ENCODE measurements around the gene RIIAD1. TPM values are rescaled to one million over a fixed set of nuclear protein-coding genes. Genes with fewer than 3 reads are reported as not detected.
"Not testable (repeated sequence)": the region's sequence is repeated elsewhere in the genome, so short reads cannot be mapped to it uniquely, and the experiment has no call there.

The RIIAD1 gene
- polyA plus RNA-seq, result not detected

GRCh38 chr1:151720974-151721787, at the start of gene RIIAD1:
RIIAD1 (plus strand) TSS chr1:151721522; CDS start chr1:151721537, 15 bp downstream.
- Mint-ChIP-seq H3K36me3 (no peaks in the 10 kb centered on the region), H3K27me3 (ENCODE audit: low read depth in 3 of 3) (peaks cover 14 to 29% (median 15%) of the 10 kb centered on the region in 3 donors), H3K9me3 (peaks cover 0 to 2% (median 0%) of the 10 kb centered on the region in 6 donors), H3K4me1 (peaks cover 27 to 45% of the 10 kb centered on the region in 2 donors), H3K4me3 (peak within 1 kb of the TSS; percentile 73 to 88 (median 84)), H3K27ac (peak within 1 kb of the TSS; percentile 23 to 87 (median 74))
- peak; percentile 24 to 43 (median 40) for DNase-seq

- DNase-seq, result no peak
- H3K9me3 Mint-ChIP-seq, result no peaks in the 10 kb centered on the region
- H3K4me3 Mint-ChIP-seq, result no peak overlapping the region
- peaks cover 25 to 32% (median 31%) of the 10 kb centered on the region in 3 donors for H3K36me3 Mint-ChIP-seq
- no peak overlapping the region for H3K27ac Mint-ChIP-seq
- no peaks in the 10 kb centered on the region for H3K4me1 Mint-ChIP-seq
- no peaks in the 10 kb centered on the region for H3K27me3 Mint-ChIP-seq (ENCODE audit: low read depth in 3 of 3)
These were observed 47.9 kb upstream of the RIIAD1 start for GRCh38 chr1:151673407-151673806.

GRCh38 chr1:151680391-151680790, 40.9 kb upstream of the RIIAD1 start:
- no peak for DNase-seq
- no peak overlapping the region for H3K4me3 Mint-ChIP-seq
- no peaks in the 10 kb centered on the region for H3K27me3 Mint-ChIP-seq (ENCODE audit: low read depth in 3 of 3)
- peaks cover 12 to 26% (median 20%) of the 10 kb centered on the region in 3 donors for H3K36me3 Mint-ChIP-seq
- no peaks in the 10 kb centered on the region for H3K9me3 Mint-ChIP-seq
- H3K27ac Mint-ChIP-seq, result no peak overlapping the region
- H3K4me1 Mint-ChIP-seq, result no peaks in the 10 kb centered on the region

GRCh38 chr1:151680826-151681225, 40.5 kb upstream of the RIIAD1 start:
- Mint-ChIP-seq H3K4me3 (no peak overlapping the region), H3K27ac (no peak overlapping the region), H3K27me3 (ENCODE audit: low read depth in 3 of 3) (no peaks in the 10 kb centered on the region), H3K9me3 (no peaks in the 10 kb centered on the region), H3K36me3 (peaks cover 11 to 26% (median 23%) of the 10 kb centered on the region in 3 donors), H3K4me1 (no peaks in the 10 kb centered on the region)
- DNase-seq, result no peak

DNA sequence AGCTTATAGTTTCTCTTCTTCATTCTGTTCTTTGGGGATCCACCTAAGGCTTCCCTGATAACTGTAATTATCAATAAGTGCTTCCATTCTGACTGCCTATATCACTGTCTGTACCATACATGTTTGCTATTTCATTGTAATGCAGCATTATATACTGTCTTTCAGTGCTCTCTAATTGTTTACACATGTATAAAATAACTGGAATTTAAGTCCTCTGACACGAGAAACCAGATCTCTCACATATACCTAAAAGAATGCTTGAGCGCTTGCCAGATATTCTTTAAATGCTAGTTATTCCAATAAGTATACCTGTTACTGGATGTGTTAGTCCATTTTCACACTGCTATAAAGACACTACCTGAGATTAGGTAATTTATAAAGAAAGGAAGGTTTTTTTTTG, 39.4 kb upstream of the RIIAD1 start:
- Mint-ChIP-seq H3K4me1 (no peaks in the 10 kb centered on the region), H3K27me3 (ENCODE audit: low read depth in 3 of 3) (no peaks in the 10 kb centered on the region), H3K4me3 (no peak overlapping the region), H3K36me3 (peaks cover 14 to 26% (median 26%) of the 10 kb centered on the region in 3 donors), H3K9me3 (no peaks in the 10 kb centered on the region), H3K27ac (peak overlapping the region in 1 of 6 donors; percentile 51)
- no peak for DNase-seq

GRCh38 chr1:151682901-151683300, 38.4 kb upstream of the RIIAD1 start:
- not testable (repeated sequence) for H3K27ac Mint-ChIP-seq; DNase-seq; H3K9me3 Mint-ChIP-seq; H3K4me3 Mint-ChIP-seq; H3K4me1 Mint-ChIP-seq; H3K27me3 Mint-ChIP-seq (ENCODE audit: low read depth in 3 of 3)
- peaks cover 14 to 26% (median 25%) of the 10 kb centered on the region in 3 donors for H3K36me3 Mint-ChIP-seq

DNA sequence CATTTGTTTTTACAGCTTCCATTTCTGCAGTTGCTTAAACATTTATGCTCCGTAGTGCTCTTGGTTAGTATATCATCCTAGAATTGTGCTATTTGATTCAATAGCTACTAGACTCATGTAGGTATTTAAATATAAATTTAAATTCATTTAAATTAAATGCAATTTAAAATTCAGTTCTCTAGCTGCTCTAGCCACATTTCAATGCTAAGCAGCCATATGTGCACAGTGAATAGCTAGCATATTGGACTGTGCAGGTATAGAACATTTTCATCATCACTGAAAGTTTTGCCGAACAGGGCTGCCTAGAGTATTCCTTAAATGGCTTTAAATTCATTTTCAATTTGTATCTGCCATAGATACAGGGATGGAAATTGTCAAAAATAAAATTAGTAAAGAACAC, 37.2 kb upstream of the RIIAD1 start:
- no peak overlapping the region for H3K4me3 Mint-ChIP-seq
- peaks cover 14 to 23% (median 21%) of the 10 kb centered on the region in 3 donors for H3K36me3 Mint-ChIP-seq
- H3K27ac Mint-ChIP-seq, result no peak overlapping the region
- no peak for DNase-seq
- no peaks in the 10 kb centered on the region for H3K4me1 Mint-ChIP-seq
- H3K9me3 Mint-ChIP-seq, result no peaks in the 10 kb centered on the region
- H3K27me3 Mint-ChIP-seq (ENCODE audit: low read depth in 3 of 3), result no peaks in the 10 kb centered on the region

GRCh38 chr1:151686561-151686960, 34.8 kb upstream of the RIIAD1 start:
- Mint-ChIP-seq H3K36me3 (peaks cover 9 to 11% (median 11%) of the 10 kb centered on the region in 3 donors), H3K4me3 (no peak overlapping the region), H3K27ac (no peak overlapping the region), H3K9me3 (no peaks in the 10 kb centered on the region), H3K27me3 (ENCODE audit: low read depth in 3 of 3) (no peaks in the 10 kb centered on the region), H3K4me1 (no peaks in the 10 kb centered on the region)
- DNase-seq, result no peak

GRCh38 chr1:151689494-151689893, 31.8 kb upstream of the RIIAD1 start:
- Mint-ChIP-seq H3K9me3 (no peaks in the 10 kb centered on the region), H3K4me3 (no peak overlapping the region), H3K27ac (no peak overlapping the region), H3K4me1 (no peaks in the 10 kb centered on the region), H3K36me3 (peaks cover 19 to 27% (median 24%) of the 10 kb centered on the region in 3 donors), H3K27me3 (ENCODE audit: low read depth in 3 of 3) (no peaks in the 10 kb centered on the region)
- no peak for DNase-seq

DNA sequence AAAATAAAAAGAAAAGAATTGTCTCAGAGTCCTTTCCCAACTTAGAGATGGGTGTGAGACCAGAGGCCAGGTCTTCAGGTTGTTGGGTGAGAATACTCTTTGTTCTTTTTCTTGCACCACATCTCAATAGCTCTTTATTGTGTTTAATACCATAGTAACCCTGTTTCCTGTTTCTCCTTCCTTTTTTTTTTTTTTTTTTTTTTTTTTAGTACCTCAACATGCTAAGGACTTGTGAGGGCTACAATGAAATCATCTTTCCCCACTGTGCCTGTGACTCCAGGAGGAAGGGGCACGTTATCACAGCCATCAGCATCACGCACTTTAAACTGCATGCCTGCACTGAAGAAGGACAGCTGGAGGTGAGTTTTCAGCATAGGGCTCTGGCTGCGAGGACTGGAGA, 29.1 kb upstream of the RIIAD1 start:
- no peaks in the 10 kb centered on the region for H3K4me1 Mint-ChIP-seq
- no peak overlapping the region for H3K27ac Mint-ChIP-seq
- DNase-seq, result no peak
- no peaks in the 10 kb centered on the region for H3K27me3 Mint-ChIP-seq (ENCODE audit: low read depth in 3 of 3)
- H3K9me3 Mint-ChIP-seq, result no peaks in the 10 kb centered on the region
- H3K4me3 Mint-ChIP-seq, result no peak overlapping the region
- H3K36me3 Mint-ChIP-seq, result peaks cover 18 to 38% (median 20%) of the 10 kb centered on the region in 3 donors

- Mint-ChIP-seq H3K36me3 (peaks cover 18 to 39% (median 20%) of the 10 kb centered on the region in 3 donors), H3K4me1 (no peaks in the 10 kb centered on the region), H3K27ac (no peak overlapping the region), H3K4me3 (no peak overlapping the region), H3K9me3 (no peaks in the 10 kb centered on the region), H3K27me3 (ENCODE audit: low read depth in 3 of 3) (no peaks in the 10 kb centered on the region)
- no peak for DNase-seq
These were observed 28.2 kb upstream of the RIIAD1 start for GRCh38 chr1:151693057-151693651.

GRCh38 chr1:151701515-151701914, 19.8 kb upstream of the RIIAD1 start:
- H3K9me3 Mint-ChIP-seq, result no peaks in the 10 kb centered on the region

DNA sequence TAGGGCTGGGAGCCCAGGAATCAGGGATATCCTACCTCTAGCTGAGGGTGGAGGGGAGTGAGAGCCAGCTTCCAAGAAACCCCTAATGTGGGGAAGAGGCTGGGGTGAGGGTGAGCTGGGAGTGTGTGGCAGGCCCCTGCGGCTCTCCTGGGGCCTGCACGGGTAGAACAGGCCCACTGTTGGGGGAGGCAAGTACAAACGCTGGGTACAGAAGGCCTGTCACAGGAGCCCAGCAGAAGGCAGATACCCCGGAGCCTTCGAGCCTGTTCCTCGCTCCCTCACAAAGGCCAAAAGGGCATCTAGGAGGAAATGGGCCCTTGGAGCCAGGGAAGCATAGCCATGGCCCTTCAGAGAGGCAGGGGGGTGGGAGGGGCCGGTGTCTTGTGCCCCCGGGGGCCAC, 18.4 kb upstream of the RIIAD1 start:
- H3K36me3 Mint-ChIP-seq, result peaks cover 5 to 24% (median 9%) of the 10 kb centered on the region in 3 donors
- H3K27ac Mint-ChIP-seq, result no peak overlapping the region
- H3K4me1 Mint-ChIP-seq, result peaks cover 12 to 14% of the 10 kb centered on the region in 2 donors
- H3K9me3 Mint-ChIP-seq, result no peaks in the 10 kb centered on the region
- H3K27me3 Mint-ChIP-seq (ENCODE audit: low read depth in 3 of 3), result peaks cover 0 to 2% (median 2%) of the 10 kb centered on the region in 3 donors
- H3K4me3 Mint-ChIP-seq, result no peak overlapping the region
- no peak for DNase-seq

More at GRCh38 chr1:151701515-151701914, 19.8 kb upstream of the RIIAD1 start:
- Mint-ChIP-seq H3K4me1 (peaks cover 12 to 14% of the 10 kb centered on the region in 2 donors), H3K27me3 (ENCODE audit: low read depth in 3 of 3) (peaks cover 0 to 2% (median 2%) of the 10 kb centered on the region in 3 donors), H3K4me3 (no peak overlapping the region), H3K27ac (no peak overlapping the region), H3K36me3 (peaks cover 5 to 25% (median 9%) of the 10 kb centered on the region in 3 donors)
- no peak for DNase-seq

DNA sequence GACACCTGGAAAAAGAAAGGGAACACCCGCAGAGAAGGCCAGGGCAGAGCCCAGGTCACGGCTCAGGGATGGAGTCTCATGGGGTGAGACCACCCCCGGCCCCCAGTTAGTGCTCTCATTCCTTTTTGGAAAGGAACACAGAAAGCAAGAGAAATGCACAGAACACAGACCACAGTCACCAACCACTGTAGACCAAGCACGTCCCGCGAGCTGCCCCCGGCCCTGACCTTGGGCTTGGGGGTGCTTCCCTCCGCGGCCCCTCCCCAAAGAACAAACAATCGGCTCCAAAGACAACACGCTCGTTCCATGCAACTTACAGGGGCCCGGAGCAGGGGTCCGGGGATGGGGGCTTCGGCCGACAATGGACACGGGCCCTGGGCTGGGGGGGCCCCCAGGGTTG, 17.5 kb upstream of the RIIAD1 start:
- DNase-seq, result no peak
- peak overlapping the region in 1 of 5 donors; percentile 20 for H3K4me3 Mint-ChIP-seq
- peaks cover 0 to 2% (median 2%) of the 10 kb centered on the region in 3 donors for H3K27me3 Mint-ChIP-seq (ENCODE audit: low read depth in 3 of 3)
- H3K9me3 Mint-ChIP-seq, result no peaks in the 10 kb centered on the region
- H3K4me1 Mint-ChIP-seq, result peaks cover 12 to 14% of the 10 kb centered on the region in 2 donors
- H3K36me3 Mint-ChIP-seq, result peaks cover 5 to 20% (median 9%) of the 10 kb centered on the region in 3 donors
- H3K27ac Mint-ChIP-seq, result peak overlapping the region in 1 of 6 donors; percentile 3
